ENCODE results near the gene S100Z.
A peak's percentile ranks its signal among the peaks of the same experiment; 100 is the strongest.
"Not testable (repeated sequence)": the region's sequence is repeated elsewhere in the genome, so short reads cannot be mapped to it uniquely, and the experiment has no call there.

S100Z gene

GRCh38 chr5:76811214-76811613, 38.6 kb upstream of the S100Z start:
- TF ChIP-seq CTCF (IDR thresholded peaks at IDR 0.05): no peak
- no peaks in the 10 kb centered on the region for H3K9me3 ChIP-seq
- peaks cover 6% of the 10 kb centered on the region for H3K27me3 ChIP-seq
- no peaks in the 10 kb centered on the region for H3K4me1 ChIP-seq (ENCODE audit: control insufficient read depth in 1 of 2, insufficient read depth in 1 of 2, low read depth in 1 of 2, low read length in 1 of 2)
- H3K27ac ChIP-seq: no peak overlapping the region
- no peaks in the 10 kb centered on the region for H3K36me3 ChIP-seq
- no peak overlapping the region for H3K4me3 ChIP-seq (ENCODE audit: low read depth in 1 of 2, low read length in 1 of 2)

- H3K36me3 ChIP-seq; H3K4me3 ChIP-seq (ENCODE audit: low read depth in 1 of 2, low read length in 1 of 2); H3K4me1 ChIP-seq (ENCODE audit: control insufficient read depth in 1 of 2, insufficient read depth in 1 of 2, low read depth in 1 of 2, low read length in 1 of 2); H3K27ac ChIP-seq; H3K9me3 ChIP-seq: not testable (repeated sequence)
- H3K27me3 ChIP-seq: peaks cover 16% of the 10 kb centered on the region
Observed at GRCh38 chr5:76812209-76812608, 37.6 kb upstream of the S100Z start.

DNA sequence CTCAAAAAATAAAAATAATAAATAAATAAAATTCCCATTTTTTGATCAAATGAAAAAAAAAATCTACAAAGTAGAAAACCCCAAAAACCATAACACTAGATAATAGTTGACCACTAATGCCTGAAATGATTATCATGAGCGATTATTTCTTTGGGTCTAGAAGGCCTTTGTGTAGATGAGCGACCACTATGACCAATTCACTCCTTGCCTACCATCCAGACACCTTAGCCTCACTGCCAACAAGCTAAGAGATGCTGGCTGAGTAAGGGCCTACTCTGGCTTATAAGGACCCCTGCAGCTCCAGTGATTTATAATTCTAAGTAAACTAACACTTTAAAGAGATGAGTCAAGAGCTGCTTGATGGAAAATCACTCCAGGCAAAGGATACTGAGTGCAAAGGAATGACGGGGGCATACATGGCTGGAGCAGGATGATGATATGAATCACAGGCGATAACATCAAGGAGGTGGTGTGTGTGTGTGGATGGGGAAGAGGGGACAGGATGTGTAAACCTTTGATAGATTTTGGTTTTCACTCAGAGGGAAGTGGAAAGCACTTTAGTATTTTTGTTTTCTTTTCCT, 35.7 kb upstream of the S100Z start:
- TF ChIP-seq CTCF (IDR thresholded peaks at IDR 0.05): no peak

DNA sequence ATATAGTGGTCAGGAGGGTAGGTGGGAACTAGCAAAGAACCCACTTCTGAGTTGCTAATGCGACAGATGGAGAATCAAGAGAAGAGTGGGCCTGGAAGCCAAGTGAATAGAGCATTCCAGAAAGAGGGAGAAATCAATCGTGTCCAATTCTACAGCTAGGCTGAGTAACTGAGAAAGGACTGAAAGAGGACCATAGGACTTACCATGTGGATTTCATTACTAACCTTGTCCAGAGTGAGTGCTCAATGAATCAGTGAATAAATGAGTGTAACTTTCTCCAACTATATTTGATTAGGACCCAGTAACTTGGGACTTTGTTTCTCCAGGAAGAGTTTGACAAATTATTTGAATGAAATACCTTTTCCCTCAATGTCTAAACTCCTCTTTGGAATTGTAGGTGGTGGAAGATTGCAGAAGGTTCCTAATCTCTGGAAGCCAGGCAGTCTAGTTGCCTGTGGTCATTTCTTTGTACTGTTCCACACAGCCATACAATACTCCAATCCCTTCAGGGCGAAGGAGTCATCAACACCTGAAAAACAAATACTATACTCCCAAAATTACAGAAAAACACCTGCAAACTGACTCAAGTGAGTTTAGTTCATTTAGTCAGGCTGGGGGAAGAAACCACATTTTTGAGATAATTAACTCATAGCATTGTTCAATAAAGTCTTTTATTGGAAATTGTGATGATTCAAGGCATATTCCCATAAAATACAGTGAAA, 33.5 kb upstream of the S100Z start:
- TF ChIP-seq CTCF (IDR thresholded peaks at IDR 0.05): no peak
- no peaks in the 10 kb centered on the region for H3K36me3 ChIP-seq
- H3K9me3 ChIP-seq: no peaks in the 10 kb centered on the region
- peaks cover 19 to 23% of the 10 kb centered on the region in 2 experiments for H3K4me1 ChIP-seq (ENCODE audit: control insufficient read depth in 1 of 2, insufficient read depth in 1 of 2, low read depth in 1 of 2, low read length in 1 of 2)
- no peak overlapping the region for H3K4me3 ChIP-seq (ENCODE audit: low read depth in 1 of 2, low read length in 1 of 2)
- no peak overlapping the region for H3K27ac ChIP-seq
- peaks cover 57% of the 10 kb centered on the region for H3K27me3 ChIP-seq

More for the DNA sequence above, 35.7 kb upstream of the S100Z start:
- H3K4me3 ChIP-seq (ENCODE audit: low read depth in 1 of 2, low read length in 1 of 2): no peak overlapping the region
- no peaks in the 10 kb centered on the region for H3K9me3 ChIP-seq
- no peaks in the 10 kb centered on the region for H3K36me3 ChIP-seq
- no peak overlapping the region for H3K27ac ChIP-seq
- H3K4me1 ChIP-seq (ENCODE audit: control insufficient read depth in 1 of 2, insufficient read depth in 1 of 2, low read depth in 1 of 2, low read length in 1 of 2): peaks cover 5 to 8% of the 10 kb centered on the region in 2 experiments
- H3K27me3 ChIP-seq: peaks cover 35% of the 10 kb centered on the region

GRCh38 chr5:76818844-76819831, 30.7 kb upstream of the S100Z start, which contains the start of gene F2RL1:
Gene F2RL1, plus strand, starts transcription at chr5:76819030. Its CDS starts 153 bp downstream, at chr5:76819183.
- Histone ChIP-seq H3K27me3 (peaks cover 71% of the 10 kb centered on the region), H3K4me1 (ENCODE audit: control insufficient read depth in 1 of 2, insufficient read depth in 1 of 2, low read depth in 1 of 2, low read length in 1 of 2) (peaks cover 19 to 23% of the 10 kb centered on the region in 2 experiments), H3K27ac (peak within 1 kb of the TSS; percentile 56), H3K36me3 (no peaks in the 10 kb centered on the region), H3K9me3 (no peaks in the 10 kb centered on the region), H3K4me3 (ENCODE audit: low read depth in 1 of 2, low read length in 1 of 2) (peak within 1 kb of the TSS; percentile 92 to 99)
- no peak for TF ChIP-seq CTCF (IDR thresholded peaks at IDR 0.05)
